ENCODE results near the gene MGAM2.

Gene MGAM2

DNA sequence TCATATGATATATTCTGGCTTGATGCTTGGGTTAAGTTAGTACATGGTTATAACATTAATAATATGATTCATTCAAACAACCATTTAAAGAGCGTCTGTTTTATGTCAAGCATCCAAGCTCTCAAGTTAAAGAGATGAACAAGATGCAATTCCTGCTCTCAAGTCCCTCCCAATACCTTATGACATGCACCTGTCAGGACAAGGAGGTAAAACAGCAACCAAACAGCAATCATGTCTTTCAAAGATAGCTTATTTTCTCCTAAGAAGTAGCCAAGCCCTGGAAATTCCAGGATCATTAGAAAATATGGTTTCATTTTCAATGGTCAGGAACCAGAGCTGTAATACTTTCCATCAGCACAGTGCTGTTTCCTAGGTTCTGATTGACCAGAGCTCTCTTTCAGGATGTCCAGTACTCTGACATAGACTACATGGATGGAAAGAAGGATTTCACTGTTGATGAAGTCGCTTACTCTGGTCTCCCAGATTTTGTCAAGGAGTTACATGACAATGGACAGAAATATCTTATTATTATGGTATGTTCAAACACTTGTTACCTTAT is 29.0 kb downstream of the MGAM2 start:
- Histone ChIP-seq H3K36me3 (no peaks in the 10 kb centered on the region), H3K9me3 (no peaks in the 10 kb centered on the region), H3K4me1 (no peaks in the 10 kb centered on the region), H3K27me3 (no peaks in the 10 kb centered on the region), H3K4me3 (ENCODE audit: low read depth, low read length) (no peak overlapping the region)
- no peak for DNase-seq
- TF ChIP-seq, protein P1, sequence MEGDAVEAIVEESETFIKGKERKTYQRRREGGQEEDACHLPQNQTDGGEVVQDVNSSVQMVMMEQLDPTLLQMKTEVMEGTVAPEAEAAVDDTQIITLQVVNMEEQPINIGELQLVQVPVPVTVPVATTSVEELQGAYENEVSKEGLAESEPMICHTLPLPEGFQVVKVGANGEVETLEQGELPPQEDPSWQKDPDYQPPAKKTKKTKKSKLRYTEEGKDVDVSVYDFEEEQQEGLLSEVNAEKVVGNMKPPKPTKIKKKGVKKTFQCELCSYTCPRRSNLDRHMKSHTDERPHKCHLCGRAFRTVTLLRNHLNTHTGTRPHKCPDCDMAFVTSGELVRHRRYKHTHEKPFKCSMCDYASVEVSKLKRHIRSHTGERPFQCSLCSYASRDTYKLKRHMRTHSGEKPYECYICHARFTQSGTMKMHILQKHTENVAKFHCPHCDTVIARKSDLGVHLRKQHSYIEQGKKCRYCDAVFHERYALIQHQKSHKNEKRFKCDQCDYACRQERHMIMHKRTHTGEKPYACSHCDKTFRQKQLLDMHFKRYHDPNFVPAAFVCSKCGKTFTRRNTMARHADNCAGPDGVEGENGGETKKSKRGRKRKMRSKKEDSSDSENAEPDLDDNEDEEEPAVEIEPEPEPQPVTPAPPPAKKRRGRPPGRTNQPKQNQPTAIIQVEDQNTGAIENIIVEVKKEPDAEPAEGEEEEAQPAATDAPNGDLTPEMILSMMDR (IDR thresholded peaks at IDR 0.05; ENCODE audit: low read depth, low read length) = no peak

DNA sequence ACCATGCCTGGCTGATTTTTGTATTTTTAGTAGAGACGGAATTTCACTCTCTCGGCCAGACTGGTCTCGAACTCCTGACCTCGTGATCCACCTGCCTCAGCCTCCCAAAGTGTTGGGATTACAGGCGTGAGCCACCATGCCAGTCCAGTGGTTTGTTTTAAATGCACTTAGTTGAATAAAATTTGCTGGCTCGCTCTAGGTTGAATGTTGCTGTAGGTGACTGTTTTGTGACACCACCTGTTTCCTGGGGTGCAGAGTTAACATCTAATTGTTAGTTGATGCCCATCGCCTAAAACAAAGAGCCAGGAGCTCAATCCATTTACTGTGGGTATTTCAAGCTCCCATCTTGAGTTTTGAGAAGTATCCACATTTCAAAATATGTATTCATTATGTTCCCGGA is 31.2 kb downstream of the MGAM2 start:
- H3K4me1 ChIP-seq = no peaks in the 10 kb centered on the region
- DNase-seq = no peak
- TF ChIP-seq, protein P1 (IDR thresholded peaks at IDR 0.05; ENCODE audit: low read depth, low read length) = no peak
- no peaks in the 10 kb centered on the region for H3K27me3 ChIP-seq
- H3K9me3 ChIP-seq = no peaks in the 10 kb centered on the region
- no peak overlapping the region for H3K4me3 ChIP-seq (ENCODE audit: low read depth, low read length)
- no peaks in the 10 kb centered on the region for H3K36me3 ChIP-seq

DNA sequence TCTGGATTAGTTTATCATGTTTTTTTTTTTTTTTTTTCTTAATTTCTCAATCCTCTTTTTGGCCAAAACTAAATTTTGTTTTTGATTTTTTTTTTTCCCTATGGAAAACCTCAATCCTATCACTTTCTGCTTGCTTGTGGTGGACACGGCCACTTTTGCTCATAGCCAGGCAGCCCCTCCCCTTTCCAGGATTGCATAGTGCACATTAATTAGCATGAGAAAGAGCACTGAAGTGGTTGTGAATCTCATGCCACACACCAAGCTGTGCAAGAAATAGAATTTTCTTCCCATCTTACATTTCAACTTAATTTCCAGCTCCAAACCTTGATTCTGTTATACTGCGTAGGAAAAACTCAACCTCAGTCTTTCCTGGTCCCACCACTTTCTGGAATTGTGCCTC is 34.6 kb downstream of the MGAM2 start:
- TF ChIP-seq, protein P1 (IDR thresholded peaks at IDR 0.05; ENCODE audit: low read depth, low read length) = no peak
- Histone ChIP-seq H3K4me3 (ENCODE audit: low read depth, low read length) (no peak overlapping the region), H3K36me3 (no peaks in the 10 kb centered on the region), H3K27me3 (no peaks in the 10 kb centered on the region), H3K9me3 (no peaks in the 10 kb centered on the region), H3K4me1 (no peaks in the 10 kb centered on the region)
- no peak for DNase-seq

DNA sequence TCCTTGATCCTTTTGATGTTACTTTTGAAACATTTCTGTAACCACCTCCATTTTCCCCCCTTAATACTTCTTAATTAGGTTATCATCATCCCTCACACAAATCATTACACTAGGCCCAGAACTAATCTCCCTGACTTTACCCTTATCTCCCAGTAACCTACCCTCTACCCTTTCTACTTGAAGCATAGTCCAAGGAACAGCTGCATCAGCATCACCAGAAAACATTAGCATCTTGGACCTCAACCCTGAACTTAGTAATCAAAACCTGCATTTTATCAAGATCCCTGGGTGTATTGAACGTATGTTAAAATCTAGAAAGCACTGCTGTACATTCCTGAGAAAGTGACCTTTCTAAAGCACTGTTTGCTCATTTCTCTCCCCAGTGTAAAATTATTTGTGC is 38.8 kb downstream of the MGAM2 start:
- no peaks in the 10 kb centered on the region for H3K36me3 ChIP-seq
- DNase-seq = no peak

DNA sequence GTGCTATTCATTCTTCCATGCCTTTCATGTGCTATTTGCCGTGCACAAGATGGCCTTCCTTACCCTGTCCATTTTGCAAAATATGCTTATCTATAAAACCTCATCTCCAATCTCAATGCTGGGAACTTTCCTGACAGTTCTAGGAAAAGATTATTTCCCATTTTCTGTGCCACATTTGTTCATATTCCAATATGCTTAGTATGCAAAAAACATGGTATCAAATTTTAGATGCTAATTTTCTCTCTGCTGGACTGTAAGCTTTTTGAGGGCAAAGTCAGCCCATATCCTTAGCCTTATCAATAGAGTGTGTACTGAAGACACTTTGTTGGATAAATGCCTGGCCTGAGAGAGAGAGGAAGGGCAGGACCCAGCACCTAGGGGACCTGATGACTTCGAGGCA is 39.4 kb downstream of the MGAM2 start:
- Histone ChIP-seq H3K36me3 (no peaks in the 10 kb centered on the region), H3K4me1 (no peaks in the 10 kb centered on the region), H3K4me3 (ENCODE audit: low read depth, low read length) (no peak overlapping the region), H3K9me3 (no peaks in the 10 kb centered on the region), H3K27me3 (no peaks in the 10 kb centered on the region)
- DNase-seq = no peak
- TF ChIP-seq, protein P1 (IDR thresholded peaks at IDR 0.05; ENCODE audit: low read depth, low read length) = no peak

More for the DNA sequence above, 38.8 kb downstream of the MGAM2 start:
- Histone ChIP-seq H3K9me3 (no peaks in the 10 kb centered on the region), H3K4me1 (no peaks in the 10 kb centered on the region), H3K4me3 (ENCODE audit: low read depth, low read length) (no peak overlapping the region), H3K27me3 (no peaks in the 10 kb centered on the region)
- TF ChIP-seq, protein P1 (IDR thresholded peaks at IDR 0.05; ENCODE audit: low read depth, low read length) = no peak

DNA sequence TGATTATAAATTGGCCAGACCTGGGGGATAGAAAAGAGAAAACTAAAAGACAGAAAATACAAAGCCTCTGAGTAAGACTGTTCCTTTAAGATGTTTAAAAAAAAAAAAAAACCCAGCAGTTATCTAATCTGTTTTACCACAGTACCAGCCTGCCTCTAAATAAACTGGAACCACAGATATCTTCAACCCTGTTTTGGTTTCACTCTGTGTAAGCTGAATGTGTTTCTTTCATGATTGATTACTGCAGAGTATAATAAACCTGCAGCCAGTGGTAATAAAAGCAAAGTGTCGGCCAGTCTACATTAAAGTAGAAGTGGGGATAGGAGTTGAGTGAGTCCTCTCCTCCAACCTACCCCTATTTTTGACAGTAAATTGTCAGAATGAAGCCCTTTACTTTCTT is 40.6 kb downstream of the MGAM2 start:
- no peak overlapping the region for H3K4me3 ChIP-seq (ENCODE audit: low read depth, low read length)
- no peaks in the 10 kb centered on the region for H3K9me3 ChIP-seq
- no peaks in the 10 kb centered on the region for H3K36me3 ChIP-seq
- H3K4me1 ChIP-seq = no peaks in the 10 kb centered on the region
- no peak for DNase-seq
- no peaks in the 10 kb centered on the region for H3K27me3 ChIP-seq
- TF ChIP-seq, protein P1 (IDR thresholded peaks at IDR 0.05; ENCODE audit: low read depth, low read length) = no peak
